HL-60/S4 (cell line): ENCODE results near the gene LIMK2.
"Not testable (repeated sequence)": the region's sequence is repeated elsewhere in the genome, so short reads cannot be mapped to it uniquely, and the experiment has no call there.

Experiments used
- in situ Hi-C: fragments of 300-500 bp; cut with MboI; formaldehyde crosslinking; loops from 2 replicates; pipeline ENCODE4 v1.14.3; 2022; ENCODE audit warnings: low sequenced_read_pairs

Gene LIMK2

DNA sequence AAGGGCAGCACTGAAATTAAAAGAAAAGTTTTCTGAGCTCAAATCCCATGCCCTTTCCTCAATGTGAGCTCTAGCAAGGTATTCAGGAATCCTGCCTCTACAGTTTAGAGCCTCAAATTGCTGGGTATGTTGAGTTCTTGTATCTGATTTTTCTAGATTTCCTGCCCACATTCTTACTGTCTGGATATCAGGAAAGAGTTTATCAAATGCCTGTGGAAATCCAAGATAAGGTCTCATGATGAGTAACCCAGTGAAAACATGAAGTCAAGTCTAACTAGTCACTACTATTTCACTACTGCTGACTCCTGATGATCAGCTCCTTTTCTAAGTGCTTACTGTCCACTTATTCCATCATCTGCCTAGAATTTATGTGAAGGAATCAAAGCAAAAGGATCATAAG, 29.8 kb downstream of the LIMK2 start:
- in situ Hi-C loops, result no loop called here

DNA sequence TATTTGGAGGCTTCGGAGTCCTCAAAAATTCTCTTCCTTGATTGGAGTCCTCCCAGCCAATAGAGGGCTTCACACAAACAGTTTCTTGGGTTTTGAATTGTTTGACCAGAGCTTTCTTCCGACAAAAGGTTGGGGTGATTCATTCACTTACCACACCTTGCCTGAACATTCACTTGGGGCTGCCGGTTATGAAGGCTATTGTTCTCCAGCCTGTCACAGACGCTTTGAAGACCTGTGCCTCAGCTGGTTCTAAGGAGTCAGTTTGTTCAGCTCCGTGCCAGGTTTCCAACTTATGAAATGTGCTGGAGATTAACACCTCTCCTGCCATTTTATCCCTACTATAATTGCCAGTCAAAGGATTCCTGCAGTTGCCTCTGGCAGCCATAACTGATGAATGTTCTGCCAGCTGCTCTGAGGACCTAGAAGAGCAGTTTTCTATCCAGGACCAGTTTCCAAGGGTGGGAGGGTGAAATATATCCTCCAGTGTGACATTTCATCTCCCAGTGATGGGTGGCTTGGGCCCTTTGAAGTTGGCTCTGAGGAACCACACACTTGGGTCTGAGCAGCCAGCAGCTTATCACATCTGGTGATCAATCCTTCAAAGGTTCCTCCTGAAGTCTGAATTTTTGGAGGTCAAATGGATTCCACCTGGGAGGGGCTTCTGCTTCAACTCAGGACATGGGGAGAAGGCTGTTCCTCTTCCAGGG, 31.4 kb downstream of the LIMK2 start:
- in situ Hi-C loops, result no loop called here

DNA sequence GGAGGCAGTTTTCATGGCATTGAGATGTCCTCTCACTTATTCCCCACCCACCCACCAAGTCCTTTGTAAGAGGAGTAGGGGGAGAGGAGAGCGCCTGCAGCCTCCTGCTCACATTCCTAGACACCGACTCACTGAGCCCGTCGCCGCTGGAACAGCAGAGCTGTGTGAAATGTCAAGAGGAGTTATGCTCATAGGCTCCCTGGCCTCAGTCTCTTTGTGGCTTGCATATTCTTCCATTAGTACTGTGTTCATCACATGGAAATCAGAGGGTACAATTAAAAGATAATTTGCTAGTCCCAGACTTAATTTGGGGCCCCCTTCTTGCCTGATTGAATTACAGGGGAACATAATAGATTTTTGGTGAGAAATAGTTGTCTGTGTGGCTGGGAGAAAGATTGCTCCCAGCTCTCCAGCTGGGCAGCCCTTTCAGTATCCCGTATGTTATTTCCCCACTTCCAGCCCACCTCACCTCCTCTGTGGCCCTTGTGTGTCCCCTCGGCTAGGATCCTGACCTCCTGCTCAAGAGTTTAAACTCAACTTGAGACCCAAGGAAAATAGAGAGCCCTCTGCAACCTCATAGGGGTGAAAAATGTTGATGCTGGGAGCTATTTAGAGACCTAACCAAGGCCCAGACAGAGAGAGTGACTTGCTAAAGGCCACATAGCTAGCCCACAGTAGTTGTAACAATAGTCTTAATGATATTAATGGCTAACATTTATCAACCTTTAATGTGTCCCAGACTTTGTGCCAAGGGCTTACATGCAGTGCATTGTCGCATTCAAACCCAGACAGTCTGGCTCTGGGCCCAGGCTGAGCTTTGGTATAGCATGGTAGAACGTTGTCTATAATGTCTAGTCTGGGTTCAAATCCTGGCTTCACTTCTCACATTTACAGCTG, 32.2 kb downstream of the LIMK2 start:
- in situ Hi-C loops, result no loop called here

DNA sequence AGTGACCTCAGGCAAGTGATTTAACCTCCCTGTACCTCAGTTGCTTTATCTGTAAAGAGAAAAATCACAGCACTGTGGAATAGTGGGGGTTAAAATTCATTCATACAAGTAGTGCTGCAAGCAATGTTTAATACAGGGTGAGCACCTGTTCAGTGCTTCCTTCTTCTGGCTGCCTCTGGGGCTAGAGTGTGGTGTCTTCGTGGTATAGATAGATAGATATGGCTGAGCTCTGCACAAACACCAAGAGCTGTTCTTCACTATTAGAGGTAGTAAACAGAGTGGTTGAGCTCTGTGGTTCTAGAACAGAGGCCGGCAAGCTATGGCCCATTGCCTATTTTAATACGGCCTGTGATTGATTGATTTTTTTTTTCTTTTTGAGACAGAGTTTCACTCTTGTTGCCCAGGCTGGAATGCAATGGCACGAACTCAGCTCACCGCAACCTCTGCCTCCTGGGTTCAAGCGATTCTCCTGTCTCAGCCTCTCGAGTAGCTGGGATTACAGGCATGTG, 32.9 kb downstream of the LIMK2 start:
- in situ Hi-C loops, result no loop called here

DNA sequence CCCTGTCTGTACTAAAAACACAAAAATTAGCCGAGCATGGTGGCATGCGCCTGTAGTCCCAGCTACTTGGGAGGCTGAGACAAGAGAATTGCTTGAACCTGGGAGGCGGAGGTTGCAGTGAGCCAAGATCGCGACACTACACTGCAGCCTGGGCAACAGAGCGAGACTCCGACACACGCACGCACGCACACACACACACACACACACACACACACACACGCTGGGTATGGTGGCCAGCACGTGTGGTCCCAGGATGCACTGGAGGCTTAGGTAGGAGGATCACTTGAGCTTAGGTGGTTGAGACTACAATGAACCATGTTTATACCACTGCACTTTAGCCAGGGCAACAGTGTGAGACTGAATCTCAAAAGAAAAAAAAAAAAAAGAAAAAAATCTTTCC, 33.9 kb downstream of the LIMK2 start:
- in situ Hi-C loops, result not testable (repeated sequence)

DNA sequence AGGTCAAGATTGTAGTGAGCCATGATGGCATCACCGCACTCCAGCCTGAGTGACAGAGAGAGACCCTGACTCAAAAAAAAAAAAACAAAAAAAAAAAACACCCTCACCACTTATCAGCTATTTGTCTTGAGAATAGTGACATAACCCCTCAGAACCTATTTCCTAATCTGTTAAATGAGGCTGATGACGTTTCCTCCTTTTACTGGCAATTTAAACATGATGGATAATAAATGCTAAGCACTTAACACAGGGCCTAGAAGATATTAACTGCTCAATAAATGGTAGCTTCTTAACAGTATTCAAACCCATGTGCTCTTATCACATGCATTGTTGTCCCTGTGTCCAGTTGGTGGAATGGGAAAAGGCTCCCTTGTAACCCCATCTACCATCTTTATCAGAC, 34.6 kb downstream of the LIMK2 start:
- in situ Hi-C loops, result no loop called here

DNA sequence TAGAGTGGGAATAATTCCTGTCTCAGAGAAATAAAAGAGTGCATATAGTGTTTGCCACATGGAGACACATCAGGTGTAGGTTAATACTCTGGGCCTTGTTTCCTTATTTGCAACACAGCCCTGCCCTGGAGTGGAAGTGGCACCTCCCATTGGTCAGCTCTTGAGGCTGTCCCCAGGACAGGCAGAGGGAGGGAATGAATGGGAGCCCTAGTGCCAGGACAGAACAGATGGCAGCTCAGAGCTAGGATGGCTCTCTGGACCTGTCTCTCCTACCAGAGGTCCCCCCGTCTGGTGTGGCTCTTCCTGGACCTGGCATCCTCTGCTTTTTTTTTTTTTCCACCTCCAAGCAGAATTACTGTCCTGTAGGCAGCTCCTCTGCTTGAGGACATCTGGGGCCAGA, 35.6 kb downstream of the LIMK2 start:
- in situ Hi-C loops, result no loop called here

DNA sequence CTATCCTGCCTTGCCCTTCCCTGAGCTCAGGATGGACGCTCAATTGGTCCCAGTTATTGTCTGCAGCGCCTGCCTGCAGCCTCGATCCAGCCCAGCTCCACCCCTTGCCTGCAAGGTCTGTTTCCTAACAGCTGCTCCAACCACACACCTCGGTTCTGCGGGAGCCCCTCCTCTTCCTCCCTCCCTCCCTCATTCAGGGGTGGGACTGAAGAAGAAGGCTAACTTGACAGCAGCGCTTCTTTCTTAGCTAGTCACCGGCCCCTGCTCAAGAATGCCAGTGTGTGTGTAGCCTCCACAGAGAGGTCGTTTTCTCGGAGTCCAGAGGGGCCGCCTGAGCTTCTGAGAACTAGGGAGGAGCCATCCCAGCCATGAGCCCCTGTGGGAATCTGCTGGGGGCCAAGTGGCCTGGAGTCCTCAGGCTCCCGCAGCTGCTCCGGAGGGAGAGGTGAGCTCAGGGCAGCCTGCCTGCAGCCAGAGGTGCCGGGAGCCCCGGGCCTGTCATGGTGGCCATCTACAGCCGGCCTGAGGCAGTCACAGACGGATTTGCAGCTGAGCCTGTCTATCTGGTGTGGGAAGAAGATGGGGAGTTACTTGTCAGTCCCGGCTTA, 36.1 kb downstream of the LIMK2 start:
- in situ Hi-C loops, result no loop called here

DNA sequence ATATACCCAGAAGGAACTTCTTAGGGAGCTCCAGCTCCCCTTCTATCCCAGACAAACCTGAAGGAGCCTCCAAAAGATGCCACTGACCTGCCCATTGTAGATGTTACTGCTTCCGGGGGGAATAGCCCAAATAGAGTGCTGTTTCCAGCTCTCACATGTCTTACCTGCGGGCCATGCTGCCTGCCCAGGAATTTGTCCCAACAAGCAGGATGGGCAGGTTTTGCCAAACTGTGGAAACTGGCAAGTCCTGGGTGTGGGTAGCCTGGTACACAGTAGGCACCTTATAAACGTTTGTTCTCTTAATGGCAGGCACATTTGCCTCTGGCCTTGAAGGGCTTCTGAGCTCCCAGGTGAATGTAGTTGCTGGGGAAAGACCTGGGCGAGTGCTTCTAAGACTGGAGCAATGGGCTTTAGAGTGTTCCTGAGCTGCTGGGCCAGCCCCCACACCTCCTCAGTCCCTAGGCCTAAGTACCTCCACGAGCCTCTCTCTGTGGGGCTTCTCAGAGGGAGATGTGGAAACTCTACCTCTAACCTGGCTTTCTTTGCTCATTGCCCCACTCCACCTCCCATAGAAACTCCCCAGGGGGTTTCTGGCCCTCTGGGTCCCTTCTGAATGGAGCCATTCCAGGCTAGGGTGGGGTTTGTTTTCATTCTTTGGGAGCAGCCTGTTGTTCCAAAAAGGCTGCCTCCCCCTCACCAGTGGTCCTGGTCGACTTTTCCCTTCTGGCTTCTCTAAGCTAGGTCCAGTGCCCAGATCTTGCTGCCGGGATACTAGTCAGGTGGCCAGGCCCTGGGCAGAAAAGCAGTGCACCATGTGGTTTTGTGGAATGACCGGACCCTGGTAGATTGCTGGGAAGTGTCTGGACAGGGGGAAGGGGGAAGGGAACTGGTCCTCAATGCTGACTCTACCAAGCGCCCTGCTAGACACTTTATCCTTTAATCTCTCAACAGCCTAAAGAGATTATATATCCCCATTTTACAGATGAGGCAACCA, 37.2 kb downstream of the LIMK2 start:
- in situ Hi-C loops, result no loop called here

DNA sequence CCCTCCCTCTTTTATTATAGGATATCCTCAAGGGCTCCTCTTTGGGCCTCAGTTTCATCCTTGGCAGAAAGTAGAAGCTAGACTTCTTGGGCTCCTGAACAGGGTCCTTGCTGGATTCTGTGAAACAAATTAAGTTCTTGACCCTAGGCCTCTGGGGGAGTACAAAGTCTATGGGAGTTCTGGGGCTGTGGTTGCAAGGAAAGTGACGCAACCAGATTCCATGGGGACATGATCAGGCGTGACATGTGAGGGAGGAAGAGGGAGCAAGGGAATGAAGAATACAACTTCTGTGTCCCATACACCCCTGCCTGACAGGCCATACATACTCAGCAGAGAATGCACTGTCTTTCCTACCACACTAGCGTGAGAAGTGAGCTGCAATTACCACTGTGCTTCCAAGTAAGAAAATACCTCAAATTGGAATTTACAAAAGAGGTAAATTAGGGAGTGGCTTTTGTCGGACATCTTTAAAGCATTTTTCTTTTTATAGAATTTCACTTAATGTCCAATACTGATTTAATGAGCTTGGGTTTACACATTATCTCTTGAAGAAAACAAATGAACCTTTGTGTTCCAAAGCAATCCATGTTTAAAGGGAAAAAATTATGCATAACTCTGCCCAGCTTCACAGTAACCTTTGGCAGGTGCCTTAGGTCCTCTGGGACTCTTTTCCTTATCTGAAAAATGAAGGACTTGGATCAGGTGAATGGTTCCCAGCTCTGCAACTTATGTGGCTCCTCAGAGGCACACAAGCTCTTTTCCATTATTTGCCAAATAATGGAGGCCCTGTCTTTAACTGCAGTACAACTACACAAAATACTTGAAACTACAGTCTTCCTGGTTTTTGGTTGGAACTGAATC, 38.9 kb downstream of the LIMK2 start:
- in situ Hi-C loops, result no loop called here

DNA sequence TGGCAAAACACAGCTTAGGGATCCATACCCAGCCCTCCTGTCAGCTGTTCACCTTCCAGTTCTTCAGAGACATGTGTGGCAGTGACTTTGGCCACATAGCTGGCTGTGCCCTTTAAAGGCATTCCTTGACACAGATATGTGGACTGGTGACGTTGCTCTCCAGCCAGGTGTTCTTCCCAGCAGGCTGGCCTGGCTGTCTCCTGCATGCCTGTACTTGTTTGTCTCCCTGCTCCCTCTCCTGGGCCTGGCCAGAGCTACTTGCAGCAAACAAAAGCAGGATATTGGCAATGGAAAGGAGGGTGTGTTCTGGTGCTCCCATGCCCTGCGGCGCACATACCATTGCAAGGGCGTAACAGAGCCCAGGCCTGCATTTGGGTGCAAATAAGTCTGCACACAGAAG, 41.9 kb downstream of the LIMK2 start:
- in situ Hi-C loops, result no loop called here

DNA sequence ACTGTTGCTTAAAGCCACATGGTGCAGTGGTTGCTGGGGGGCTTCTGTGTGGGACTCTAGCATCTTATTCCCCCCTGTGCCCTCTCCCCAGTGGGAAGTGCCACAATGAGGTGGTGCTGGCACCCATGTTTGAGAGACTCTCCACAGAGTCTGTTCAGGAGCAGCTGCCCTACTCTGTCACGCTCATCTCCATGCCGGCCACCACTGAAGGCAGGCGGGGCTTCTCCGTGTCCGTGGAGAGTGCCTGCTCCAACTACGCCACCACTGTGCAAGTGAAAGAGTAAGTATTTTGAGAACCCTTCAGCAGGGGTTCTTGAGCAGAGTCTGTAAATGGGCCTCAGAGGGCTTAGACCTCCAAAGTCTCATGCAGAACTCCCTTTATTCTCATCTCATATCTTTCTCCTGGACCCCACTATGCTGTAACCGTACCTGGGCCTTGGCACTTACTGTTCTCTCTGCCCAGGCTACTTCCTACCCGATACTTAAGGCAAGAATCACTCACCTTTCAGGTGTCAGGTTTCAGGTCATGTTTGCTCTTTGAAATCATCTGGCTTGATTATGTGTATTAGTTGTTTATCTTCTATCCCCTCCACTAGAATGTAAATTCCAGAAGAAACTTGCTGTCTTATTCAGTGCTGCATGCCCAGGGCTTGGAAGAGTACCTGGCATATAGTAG, 47.8 kb downstream of the LIMK2 start:
- in situ Hi-C loops, result no loop called here

DNA sequence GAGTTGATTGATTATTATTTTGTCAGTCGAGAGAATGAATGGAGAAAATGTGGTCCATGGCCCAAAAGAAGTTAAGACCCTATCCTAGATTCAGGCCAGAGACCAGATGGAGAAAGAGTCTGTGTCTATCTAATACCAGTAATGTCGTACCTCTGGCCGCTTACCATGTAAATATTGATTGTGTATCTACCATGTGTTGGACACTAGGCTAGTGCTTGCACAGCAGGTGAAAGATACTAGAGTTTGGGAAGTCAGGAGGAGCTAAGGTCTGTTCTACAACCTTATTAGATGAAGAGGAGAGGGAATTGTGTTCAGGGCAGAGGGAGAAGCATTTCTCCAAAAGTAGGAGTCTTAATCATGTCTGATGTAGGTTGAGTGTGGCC, 48.4 kb downstream of the LIMK2 start:
- in situ Hi-C loops, result no loop called here

DNA sequence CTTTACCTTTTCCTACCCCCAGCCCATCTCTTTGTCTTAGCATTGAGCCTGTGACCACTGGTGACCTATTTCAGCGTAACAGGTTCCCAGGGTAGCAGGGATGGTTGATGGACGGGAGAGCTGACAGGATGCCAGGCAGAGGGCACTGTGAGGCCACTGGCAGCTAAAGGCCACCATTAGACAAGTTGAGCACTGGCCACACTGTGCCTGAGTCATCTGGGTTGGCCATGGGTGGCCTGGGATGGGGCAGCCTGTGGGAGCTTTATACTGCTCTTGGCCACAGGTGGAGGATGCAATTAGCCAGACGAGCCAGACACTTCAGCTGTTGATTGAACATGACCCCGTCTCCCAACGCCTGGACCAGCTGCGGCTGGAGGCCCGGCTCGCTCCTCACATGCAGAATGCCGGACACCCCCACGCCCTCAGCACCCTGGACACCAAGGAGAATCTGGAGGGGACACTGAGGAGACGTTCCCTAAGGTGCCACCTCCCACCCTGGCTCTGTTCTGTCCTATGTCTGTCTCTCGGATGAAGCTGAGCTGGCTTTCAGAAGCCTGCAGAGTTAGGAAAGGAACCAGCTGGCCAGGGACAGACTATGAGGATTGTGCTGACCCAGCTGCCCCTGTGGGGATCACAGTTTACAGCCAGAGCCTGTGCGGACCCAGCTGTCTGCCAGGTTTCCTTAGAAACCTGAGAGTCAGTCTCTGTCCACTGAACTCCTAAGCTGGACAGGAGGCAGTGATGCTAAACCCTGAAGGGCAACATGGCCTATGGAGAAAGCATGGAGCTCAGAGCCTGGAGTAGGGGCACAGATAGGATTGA, 50.4 kb downstream of the LIMK2 start:
- in situ Hi-C loops, result no loop called here

DNA sequence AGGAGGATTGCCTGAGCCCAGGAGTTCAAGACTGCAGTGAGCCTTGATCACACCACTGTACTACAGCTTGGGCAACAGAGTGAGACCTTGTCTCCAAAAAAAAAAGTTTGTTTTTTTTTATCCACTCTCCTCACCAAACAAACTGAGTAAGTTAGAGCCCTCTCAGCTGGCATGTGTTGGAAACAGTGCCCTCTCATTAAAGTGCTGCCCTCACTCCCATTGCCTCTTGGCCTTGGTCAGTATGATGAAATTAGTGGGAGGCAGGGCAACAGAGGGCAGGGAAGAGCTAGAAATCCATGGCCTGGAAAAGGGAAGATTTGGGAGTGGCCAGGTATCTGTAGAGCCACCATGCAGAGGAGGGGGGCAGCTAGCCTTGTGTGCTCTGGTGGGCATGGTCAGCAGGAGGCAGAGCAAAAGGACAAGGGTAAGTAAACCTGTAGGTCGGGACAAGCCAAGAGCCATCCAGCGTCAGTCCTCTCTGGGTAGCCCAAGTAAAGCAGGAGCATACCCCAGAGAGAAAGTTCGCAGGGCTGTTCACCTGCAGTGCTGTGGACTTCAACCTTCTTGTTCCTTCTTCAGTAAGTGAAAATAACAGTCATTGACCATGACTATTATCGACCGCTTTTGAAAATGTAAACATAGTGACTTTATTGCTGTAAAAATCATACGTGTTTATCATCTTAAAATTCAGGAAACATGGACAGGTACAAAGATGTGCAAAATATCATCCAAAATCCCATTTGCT, 52.0 kb downstream of the LIMK2 start:
- in situ Hi-C loops, result no loop called here

DNA sequence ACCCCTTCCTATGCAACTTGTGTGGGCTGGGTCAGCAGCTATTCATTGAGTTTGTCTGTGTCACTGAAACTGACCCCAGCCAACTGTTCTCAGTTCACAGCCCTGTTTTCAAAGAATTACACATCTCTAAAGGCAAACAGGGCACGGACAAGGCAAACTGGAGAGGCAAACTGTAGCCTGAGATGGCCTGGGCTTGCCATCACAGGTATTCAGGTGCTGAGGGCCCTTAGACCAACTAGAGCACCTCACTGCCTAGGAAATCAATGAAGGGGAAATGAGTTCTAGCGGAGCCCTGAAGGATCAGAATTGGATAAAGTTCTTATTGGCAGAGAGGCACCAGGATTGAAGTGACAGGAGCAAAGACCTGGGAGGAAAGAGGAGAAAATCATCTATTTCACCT, 56.2 kb downstream of the LIMK2 start:
- in situ Hi-C loops, result no loop called here

DNA sequence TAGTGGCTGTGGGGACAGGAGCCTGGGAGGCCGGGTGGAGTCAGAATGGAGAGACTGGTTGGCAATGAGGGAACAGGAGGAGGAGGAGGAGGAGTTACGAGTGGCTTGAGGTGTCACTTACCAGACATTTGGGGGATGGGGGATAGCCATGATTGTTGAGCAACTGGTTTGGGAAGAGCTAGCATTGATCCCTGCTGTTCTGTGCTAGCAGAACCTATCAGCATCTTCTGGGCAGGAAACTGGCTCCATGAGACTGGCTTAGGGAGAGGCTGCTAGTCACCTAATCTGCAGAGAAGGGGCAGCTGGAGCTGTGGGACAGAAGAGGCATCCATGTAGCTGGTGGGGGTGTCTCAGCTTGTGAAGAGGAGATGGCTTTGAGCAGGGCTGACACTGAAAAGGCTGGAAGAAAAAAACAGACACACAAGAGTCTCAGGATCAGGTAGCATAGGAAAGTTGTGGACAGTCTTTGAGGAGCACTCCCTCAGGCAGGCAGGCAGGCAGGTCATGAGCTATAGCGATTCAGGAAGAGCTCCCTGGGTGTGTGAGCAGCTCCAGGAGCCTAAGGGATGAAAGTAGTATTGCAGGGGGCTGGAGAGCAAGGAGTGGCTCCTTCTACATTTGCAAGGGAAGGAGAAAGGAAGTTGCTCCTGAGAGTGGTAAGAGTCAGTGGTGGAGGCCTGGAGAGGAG, 57.9 kb downstream of the LIMK2 start:
- in situ Hi-C loops, result no loop called here
